ENCODE data around the gene MMP25. TPM values are rescaled to one million over a fixed set of nuclear protein-coding genes. Genes with fewer than 3 reads are reported as not detected.

The MMP25 gene
- total and polyA plus RNA-seq, 7 experiments from 2014 or later, result 0.64 to 64.4 (median 0.93) TPM

DNA sequence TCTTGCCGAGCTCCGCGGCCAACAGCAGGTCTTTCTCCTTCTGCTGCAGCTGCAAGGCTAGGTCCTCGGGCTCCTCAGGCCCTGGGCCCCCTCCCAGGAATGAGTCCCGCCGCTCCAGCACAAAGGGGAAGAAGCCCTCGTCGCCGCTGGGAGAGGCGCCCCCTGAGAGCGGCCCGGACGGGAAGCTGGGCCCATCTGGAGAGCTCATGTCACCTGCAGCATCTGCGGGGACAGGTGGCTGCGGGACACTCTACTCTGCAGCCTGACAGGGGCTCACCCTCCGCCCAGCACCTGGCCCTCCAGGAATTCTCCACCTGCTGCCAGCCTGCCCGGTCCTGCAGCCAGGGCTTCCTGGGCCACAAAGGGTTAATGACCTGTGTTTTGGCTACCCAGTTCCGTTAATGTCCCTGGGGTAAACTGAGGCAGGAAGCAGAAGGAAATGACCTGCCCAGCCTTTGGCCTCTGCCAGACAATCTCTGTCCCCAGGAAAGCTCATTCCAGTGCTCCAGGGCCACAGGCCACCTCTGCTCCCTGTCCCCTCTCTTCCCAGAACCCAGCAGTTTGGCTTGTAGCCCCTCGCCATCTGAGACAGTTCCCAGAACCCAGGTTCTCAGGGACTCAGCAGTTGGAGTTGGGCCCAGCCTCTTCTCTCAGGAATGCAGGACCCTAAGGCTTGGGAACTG lies 10.9 kb upstream of the MMP25 start:
- Histone ChIP-seq H3K4me3 (ENCODE audit: low read length) (no peak overlapping the region), H3K4me1 (ENCODE audit: control insufficient read depth in 2 of 2, insufficient read depth in 2 of 2, low read length in 2 of 2) (peaks cover 0 to 6% of the 10 kb centered on the region in 2 donors), H3K27me3 (ENCODE audit: control insufficient read depth in 2 of 2, insufficient read depth in 2 of 2, low read length in 2 of 2) (peaks cover 18 to 33% of the 10 kb centered on the region in 2 donors), H3K9me3 (ENCODE audit: control insufficient read depth in 2 of 3, low read length in 3 of 3) (no peaks in the 10 kb centered on the region), H3K27ac (ENCODE audit: low read depth, low read length) (no peak overlapping the region), H3K36me3 (ENCODE audit: control insufficient read depth in 2 of 3, insufficient read depth in 3 of 3, low read length in 3 of 3) (no peaks in the 10 kb centered on the region)
- no peaks in the 10 kb centered on the region for H3K36me3 Mint-ChIP-seq
- H3K4me3 Mint-ChIP-seq, result peak overlapping the region in 6 of 10 donors; percentile 32 to 60 (median 44)
- no peak for ATAC-seq
- no peaks in the 10 kb centered on the region for H3K9me3 Mint-ChIP-seq
- peaks cover 0 to 23% (median 11%) of the 10 kb centered on the region in 7 donors for H3K4me1 Mint-ChIP-seq
- CTCF ChIA-PET, result interaction anchor here (0.6 to 1.8 kb wide), 3 partner anchors 23 to 60 kb away, joined by 3 to 6 read pairs (median 4); no protein-coding TSS in a partner anchor
- peak overlapping the region in 1 of 9 donors; percentile 38 for H3K27ac Mint-ChIP-seq
- H3K27me3 Mint-ChIP-seq, result peaks cover 58 to 80% (median 67%) of the 10 kb centered on the region in 5 donors
- intact Hi-C loops (cut with micrococcal nuclease), result no loop called here
- no peak for DNase-seq
- POLR2A ChIA-PET, result interaction anchor here (1.0 to 1.6 kb wide), 4 partner anchors 10 to 94 kb away, joined by 3 to 5 read pairs (median 4); partner anchors contain the start of gene MMP25

DNA sequence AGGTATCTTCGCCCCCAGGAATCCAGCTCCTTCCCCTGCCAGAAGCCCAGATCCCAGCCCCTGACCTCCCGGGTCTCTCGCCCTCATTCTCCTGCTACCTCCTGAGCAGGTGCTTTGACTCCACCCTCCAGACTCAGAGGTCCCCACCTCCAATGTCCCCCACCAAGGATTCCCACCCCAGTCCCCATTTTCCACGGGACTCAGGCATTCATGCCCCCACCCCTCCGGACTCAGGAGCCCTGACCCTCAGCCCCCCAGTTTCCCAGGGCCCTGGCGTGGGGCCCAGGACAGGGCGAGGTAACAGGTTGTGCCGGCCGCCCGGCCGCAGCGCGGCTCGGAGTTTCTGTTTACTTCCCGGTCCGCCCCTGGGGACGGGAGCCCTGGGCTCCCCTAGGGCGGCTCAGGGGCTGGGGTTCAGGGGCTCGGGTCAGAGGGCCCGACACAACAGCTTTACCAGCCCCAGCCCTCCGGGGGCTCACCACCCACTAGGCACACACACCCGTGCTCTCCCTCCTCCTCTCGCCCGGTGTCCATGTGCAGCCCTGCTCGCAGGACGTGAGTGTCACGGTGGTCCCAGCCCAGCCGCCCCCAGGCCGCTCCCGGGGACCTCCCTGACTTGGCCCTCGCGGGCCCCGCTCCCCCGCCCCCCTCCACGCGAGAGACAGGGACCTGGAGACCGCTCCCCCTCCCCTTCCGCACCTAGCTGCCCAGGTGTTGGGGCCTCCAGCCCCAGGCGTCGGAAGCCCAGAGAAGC lies 10.2 kb upstream of the MMP25 start:
- no peak for DNase-seq
- H3K4me1 Mint-ChIP-seq, result peaks cover 0 to 21% (median 9%) of the 10 kb centered on the region in 7 donors
- peaks cover 0 to 6% of the 10 kb centered on the region in 2 donors for H3K4me1 ChIP-seq (ENCODE audit: control insufficient read depth in 2 of 2, insufficient read depth in 2 of 2, low read length in 2 of 2)
- no peak for ATAC-seq
- H3K27me3 Mint-ChIP-seq, result peaks cover 64 to 82% (median 65%) of the 10 kb centered on the region in 5 donors
- H3K27me3 ChIP-seq (ENCODE audit: control insufficient read depth in 2 of 2, insufficient read depth in 2 of 2, low read length in 2 of 2), result peaks cover 18 to 36% of the 10 kb centered on the region in 2 donors
- H3K4me3 Mint-ChIP-seq, result peak overlapping the region in 6 of 10 donors; percentile 32 to 60 (median 44)
- H3K27ac ChIP-seq (ENCODE audit: low read depth, low read length), result no peak overlapping the region
- no peaks in the 10 kb centered on the region for H3K9me3 ChIP-seq (ENCODE audit: control insufficient read depth in 2 of 3, low read length in 3 of 3)
- ChIA-PET POLR2A (interaction anchor here (1.6 kb wide), 2 partner anchors 12 to 32 kb away, joined by 5 to 7 read pairs; no protein-coding TSS in a partner anchor), CTCF (interaction anchor here (0.6 to 1.8 kb wide), 3 partner anchors 22 to 60 kb away, joined by 3 to 6 read pairs (median 4); no protein-coding TSS in a partner anchor)
- intact Hi-C loops (cut with micrococcal nuclease), result no loop called here
- no peaks in the 10 kb centered on the region for H3K9me3 Mint-ChIP-seq
- H3K36me3 Mint-ChIP-seq, result no peaks in the 10 kb centered on the region
- no peak overlapping the region for H3K4me3 ChIP-seq (ENCODE audit: low read length)
- peak overlapping the region in 1 of 9 donors; percentile 29 for H3K27ac Mint-ChIP-seq
- no peaks in the 10 kb centered on the region for H3K36me3 ChIP-seq (ENCODE audit: control insufficient read depth in 2 of 3, insufficient read depth in 3 of 3, low read length in 3 of 3)

DNA sequence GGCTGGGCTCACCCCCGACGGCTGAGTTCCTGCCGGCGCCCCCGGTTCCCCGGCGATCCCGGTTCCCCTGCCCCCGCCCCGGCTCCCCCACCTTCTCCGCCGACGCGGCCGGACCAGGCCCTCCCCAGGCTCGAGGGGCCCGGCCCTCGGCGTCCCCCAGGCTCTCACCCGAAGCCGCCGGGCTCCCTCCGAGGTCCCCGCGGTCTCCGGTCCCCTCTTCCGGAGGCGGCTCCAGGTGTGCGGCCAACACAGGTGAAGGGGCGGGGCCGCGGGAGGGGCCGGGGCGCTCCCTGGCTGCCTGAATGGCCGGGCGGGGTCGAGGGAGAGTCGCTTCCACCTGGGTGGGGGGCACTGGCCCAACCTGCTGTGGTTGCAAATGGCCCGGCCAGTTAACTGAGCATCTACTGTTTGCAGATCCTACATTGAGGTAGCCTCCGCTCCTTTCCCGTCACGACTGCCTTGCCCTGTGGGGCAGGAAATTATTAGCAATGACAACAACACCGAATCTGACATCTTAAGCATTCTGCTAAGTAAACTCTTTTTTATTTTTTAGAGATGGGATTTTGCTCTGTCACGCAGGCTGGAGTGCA lies 9.5 kb upstream of the MMP25 start, which contains the start of gene BICDL2:
Gene BICDL2 (minus strand): TSS at position 219 of the 590 bp plus-strand sequence. CDS start 1,448 bp downstream, outside the sequence.
- ATAC-seq (no peak), DNase-seq (no peak)
- peaks cover 0 to 6% of the 10 kb centered on the region in 2 donors for H3K4me1 ChIP-seq (ENCODE audit: control insufficient read depth in 2 of 2, insufficient read depth in 2 of 2, low read length in 2 of 2)
- peaks cover 18 to 39% of the 10 kb centered on the region in 2 donors for H3K27me3 ChIP-seq (ENCODE audit: control insufficient read depth in 2 of 2, insufficient read depth in 2 of 2, low read length in 2 of 2)
- ChIA-PET CTCF (interaction anchor here (0.7 kb wide), 1 partner anchor 31 kb away, joined by 3 read pairs; no protein-coding TSS in a partner anchor), POLR2A (interaction anchor here (1.3 to 1.6 kb wide), 3 partner anchors 11 to 56 kb away, joined by 3 to 7 read pairs (median 5); no protein-coding TSS in a partner anchor)
- H3K9me3 ChIP-seq (ENCODE audit: control insufficient read depth in 2 of 3, low read length in 3 of 3), result no peaks in the 10 kb centered on the region
- intact Hi-C loops (cut with micrococcal nuclease), result no loop called here
- no peak within 1 kb of the TSS for H3K4me3 ChIP-seq (ENCODE audit: low read length)
- peaks cover 0 to 19% (median 9%) of the 10 kb centered on the region in 7 donors for H3K4me1 Mint-ChIP-seq
- H3K4me3 Mint-ChIP-seq, result peak within 1 kb of the TSS; percentile 20 to 77 (median 52)
- no peak within 1 kb of the TSS for H3K27ac ChIP-seq (ENCODE audit: low read depth, low read length)
- no peaks in the 10 kb centered on the region for H3K9me3 Mint-ChIP-seq
- peak within 1 kb of the TSS in 4 of 9 donors; percentile 29 to 85 (median 58) for H3K27ac Mint-ChIP-seq
- no peaks in the 10 kb centered on the region for H3K36me3 Mint-ChIP-seq
- H3K36me3 ChIP-seq (ENCODE audit: control insufficient read depth in 2 of 3, insufficient read depth in 3 of 3, low read length in 3 of 3), result no peaks in the 10 kb centered on the region
- peaks cover 65 to 81% (median 68%) of the 10 kb centered on the region in 5 donors for H3K27me3 Mint-ChIP-seq

DNA sequence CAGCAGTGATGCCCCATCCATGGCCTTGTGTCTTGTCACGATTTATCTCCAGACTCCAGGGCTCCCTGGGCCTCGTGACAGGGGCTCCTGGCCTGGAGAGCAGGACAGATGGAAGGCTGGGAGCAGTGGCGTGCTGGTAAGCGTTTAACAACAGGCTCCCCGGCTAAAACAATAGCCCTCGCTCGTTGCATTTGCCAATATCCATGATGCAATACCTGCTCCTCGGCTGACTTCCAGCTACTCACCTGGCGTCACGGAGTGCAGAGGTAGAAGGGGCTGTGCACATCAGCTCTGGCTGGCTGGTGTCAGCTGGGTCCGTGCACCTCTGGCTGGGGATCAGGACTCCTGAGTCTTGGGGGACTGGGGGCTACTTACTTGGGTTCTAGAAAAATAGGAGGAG lies 8.1 kb upstream of the MMP25 start:
- intact Hi-C loops (cut with micrococcal nuclease), result no loop called here
- CTCF ChIA-PET, result interaction anchor here (0.8 to 1.4 kb wide), 2 partner anchors 8 to 10 kb away, joined by 4 to 5 read pairs; no protein-coding TSS in a partner anchor
- Mint-ChIP-seq H3K27ac (no peak overlapping the region), H3K27me3 (peaks cover 53 to 69% (median 61%) of the 10 kb centered on the region in 5 donors), H3K36me3 (no peaks in the 10 kb centered on the region), H3K4me1 (peaks cover 0 to 11% (median 9%) of the 10 kb centered on the region in 7 donors), H3K4me3 (no peak overlapping the region), H3K9me3 (no peaks in the 10 kb centered on the region)
- Histone ChIP-seq H3K4me3 (ENCODE audit: low read length) (no peak overlapping the region), H3K36me3 (ENCODE audit: control insufficient read depth in 2 of 3, insufficient read depth in 3 of 3, low read length in 3 of 3) (no peaks in the 10 kb centered on the region), H3K27ac (ENCODE audit: low read depth, low read length) (no peak overlapping the region), H3K4me1 (ENCODE audit: control insufficient read depth in 2 of 2, insufficient read depth in 2 of 2, low read length in 2 of 2) (peaks cover 0 to 6% of the 10 kb centered on the region in 2 donors), H3K9me3 (ENCODE audit: control insufficient read depth in 2 of 3, low read length in 3 of 3) (no peaks in the 10 kb centered on the region), H3K27me3 (ENCODE audit: control insufficient read depth in 2 of 2, insufficient read depth in 2 of 2, low read length in 2 of 2) (peaks cover 12 to 48% of the 10 kb centered on the region in 2 donors)
- DNase-seq (no peak), ATAC-seq (no peak)
- POLR2A ChIA-PET, result interaction anchor here (0.9 to 1.6 kb wide), 5 partner anchors 9 to 92 kb away, joined by 3 to 5 read pairs (median 3); no protein-coding TSS in a partner anchor

DNA sequence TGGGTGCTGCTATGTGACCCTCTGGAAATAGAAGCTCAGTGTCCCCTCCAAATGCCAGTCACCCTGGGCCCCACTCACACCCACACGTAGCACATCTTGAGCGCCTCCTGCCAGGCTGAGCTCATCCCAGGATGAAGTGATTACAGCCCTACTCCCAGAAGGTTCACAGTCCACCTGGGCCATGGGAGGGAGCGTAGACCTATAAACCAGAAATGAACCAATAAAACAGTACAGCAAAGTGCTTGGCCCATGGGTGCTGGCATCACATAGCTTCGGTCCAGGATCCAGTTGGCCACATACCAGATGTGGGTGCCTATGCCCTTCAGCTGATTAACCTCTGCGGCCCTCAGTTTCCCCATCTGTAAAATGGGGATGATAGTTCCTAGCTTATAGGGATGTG lies 7.5 kb upstream of the MMP25 start:
- no peak for ATAC-seq
- Mint-ChIP-seq H3K4me1 (peaks cover 0 to 10% (median 9%) of the 10 kb centered on the region in 7 donors), H3K27ac (no peak overlapping the region), H3K4me3 (no peak overlapping the region), H3K9me3 (peaks cover 0 to 1% (median 0%) of the 10 kb centered on the region in 11 donors), H3K27me3 (peaks cover 46 to 69% (median 61%) of the 10 kb centered on the region in 5 donors), H3K36me3 (no peaks in the 10 kb centered on the region)
- H3K27ac ChIP-seq (ENCODE audit: low read depth, low read length), result no peak overlapping the region
- POLR2A ChIA-PET, result interaction anchor here (0.9 to 1.6 kb wide), 5 partner anchors 9 to 91 kb away, joined by 3 to 5 read pairs (median 3); no protein-coding TSS in a partner anchor
- no peak for DNase-seq
- peaks cover 12 to 52% of the 10 kb centered on the region in 2 donors for H3K27me3 ChIP-seq (ENCODE audit: control insufficient read depth in 2 of 2, insufficient read depth in 2 of 2, low read length in 2 of 2)
- H3K4me1 ChIP-seq (ENCODE audit: control insufficient read depth in 2 of 2, insufficient read depth in 2 of 2, low read length in 2 of 2), result peaks cover 0 to 6% of the 10 kb centered on the region in 2 donors
- CTCF ChIA-PET, result interaction anchor here (0.5 to 1.4 kb wide), 4 partner anchors 9 to 91 kb away, joined by 4 to 6 read pairs (median 6); no protein-coding TSS in a partner anchor
- intact Hi-C loops (cut with micrococcal nuclease), result no loop called here
- H3K36me3 ChIP-seq (ENCODE audit: control insufficient read depth in 2 of 3, insufficient read depth in 3 of 3, low read length in 3 of 3), result no peaks in the 10 kb centered on the region
- no peak overlapping the region for H3K4me3 ChIP-seq (ENCODE audit: low read length)
- no peaks in the 10 kb centered on the region for H3K9me3 ChIP-seq (ENCODE audit: control insufficient read depth in 2 of 3, low read length in 3 of 3)
